Brain microvascular endothelial cell (primary cell): ENCODE measurements around the gene TMEM108.

ENCODE experiments used
- DNase-seq: peaks from one replicate; pipeline ENCODE4 v3.0.0-alpha.2; 2020
- H3K27ac ChIP-seq: fragments of 250-450 bp; sonication (Bioruptor Pico); 2 replicates; pipeline ENCODE4 v1.5.1; 2020; ENCODE audit warnings: mild to moderate bottlenecking, moderate library complexity
- H3K27me3 ChIP-seq: fragments of 250-450 bp; sonication (Bioruptor Pico); replicated peaks from 2 replicates; pipeline ENCODE4 v1.5.1; 2020; ENCODE audit warnings: mild to moderate bottlenecking
- H3K36me3 ChIP-seq: fragments of 250-450 bp; sonication (Bioruptor Pico); replicated peaks from 2 replicates; pipeline ENCODE4 v1.5.1; 2020; ENCODE audit warnings: mild to moderate bottlenecking
- H3K4me3 ChIP-seq: 2 replicates; pipeline ENCODE4 v1.5.1; 2011; ENCODE audit warnings: low read depth, mild to moderate bottlenecking, control low read depth, low read length, moderate library complexity
- CTCF ChIP-seq: IDR thresholded peaks from 2 replicates; pipeline ENCODE4 v1.5.1; 2011; ENCODE audit warnings: low read depth, mild to moderate bottlenecking, moderate library complexity, low read length, control low read depth, inconsistent platforms; ENCODE audit errors: missing control alignments
- in situ Hi-C: cut with HindIII; loops from 2 replicates; pipeline ENCODE4 v1.10.0; 2017; ENCODE audit warnings: low sequenced_read_pairs, low pct_ligation_motif_present

The TMEM108 gene

GRCh38 chr3:133135306-133135705 is 97.1 kb downstream of the TMEM108 start:
- no peak overlapping the region for H3K4me3 ChIP-seq
- TF ChIP-seq CTCF = no peak
- H3K36me3 ChIP-seq = no peaks in the 10 kb centered on the region
- in situ Hi-C loops = no loop called here
- H3K27me3 ChIP-seq = no peaks in the 10 kb centered on the region
- H3K27ac ChIP-seq = no peak overlapping the region
- no peak for DNase-seq

- TF ChIP-seq CTCF = no peak
- peak; percentile 20 for DNase-seq
- in situ Hi-C loops = no loop called here
Measured at GRCh38 chr3:133136114-133137041, 98.2 kb downstream of the TMEM108 start.

GRCh38 chr3:133137042-133137996 is 99.1 kb downstream of the TMEM108 start:
- Histone ChIP-seq H3K27ac (no peak overlapping the region), H3K27me3 (no peaks in the 10 kb centered on the region), H3K36me3 (no peaks in the 10 kb centered on the region), H3K4me3 (no peak overlapping the region)
- in situ Hi-C loops = no loop called here
- no peak for DNase-seq
- TF ChIP-seq CTCF = no peak

More at GRCh38 chr3:133136114-133137041, 98.2 kb downstream of the TMEM108 start:
- Histone ChIP-seq H3K27me3 (no peaks in the 10 kb centered on the region), H3K27ac (no peak overlapping the region), H3K36me3 (no peaks in the 10 kb centered on the region), H3K4me3 (no peak overlapping the region)

GRCh38 chr3:133138017-133138416 is 99.8 kb downstream of the TMEM108 start:
- in situ Hi-C loops = no loop called here
- H3K27ac ChIP-seq = no peak overlapping the region
- no peaks in the 10 kb centered on the region for H3K36me3 ChIP-seq
- DNase-seq = no peak
- no peaks in the 10 kb centered on the region for H3K27me3 ChIP-seq
- no peak overlapping the region for H3K4me3 ChIP-seq
- no peak for TF ChIP-seq CTCF

GRCh38 chr3:133152056-133152455 is 113.9 kb downstream of the TMEM108 start:
- H3K4me3 ChIP-seq = no peak overlapping the region
- H3K36me3 ChIP-seq = no peaks in the 10 kb centered on the region
- TF ChIP-seq CTCF = no peak
- in situ Hi-C loops = no loop called here
- DNase-seq = no peak
- no peak overlapping the region for H3K27ac ChIP-seq
- no peaks in the 10 kb centered on the region for H3K27me3 ChIP-seq
